Suprapubic skin (tissue), 4 donors: ENCODE data around the gene SLC22A3.

Source experiments
- CTCF ChIP-seq, 2 donors: fragments of 200-600 bp in 1 of 2; fragments of 450-650 bp in 1 of 2; sonication (generic) in 1 of 2; IDR thresholded peaks; one replicate each; pipeline ENCODE4 v1.5.1; 2016 to 2019; ENCODE audit warnings: antibody characterized with exemption in 2 of 2, mild to moderate bottlenecking in 1 of 2, moderate library complexity in 1 of 2
- EP300 ChIP-seq: sonication (generic); formaldehyde crosslinking; IDR thresholded peaks from one replicate; pipeline ENCODE4 v1.6.1; 2017; ENCODE audit warnings: antibody characterized with exemption
- POLR2A ChIP-seq, 2 donors: fragments of 450-650 bp; IDR thresholded peaks; one replicate each; pipeline ENCODE4 v1.6.1; 2017; ENCODE audit warnings: antibody characterized with exemption in 2 of 2, mild to moderate bottlenecking in 2 of 2, moderate library complexity in 2 of 2
- POLR2AphosphoS5 ChIP-seq, 3 donors: sonication (generic); formaldehyde crosslinking; IDR thresholded peaks; one replicate each; pipeline ENCODE4 v1.6.1; 2017; ENCODE audit warnings: antibody characterized with exemption in 3 of 3

GRCh38 chr6:160333101-160333500 lies 15.1 kb upstream of the SLC22A3 start:
- TF ChIP-seq CTCF (IDR thresholded peaks at IDR 0.05) = no peak
- TF ChIP-seq POLR2A (IDR thresholded peaks at IDR 0.05) = no peak
- TF ChIP-seq EP300 = no peak
- TF ChIP-seq POLR2AphosphoS5 (IDR thresholded peaks at IDR 0.05) = no peak
